ENCODE measurements around the gene HHATL. TPM values are rescaled to one million over a fixed set of nuclear protein-coding genes. Genes with fewer than 3 reads are reported as not detected.
A peak's percentile ranks its signal among the peaks of the same experiment; 100 is the strongest.

Gene HHATL
- total RNA-seq, 1 donor from 2014 or later = not detected

GRCh38 chr3:42700366-42701288, 2.0 kb downstream of the HHATL start:
- no peaks in the 10 kb centered on the region for H3K79me2 ChIP-seq (ENCODE audit: insufficient read depth, low read length)
- no peaks in the 10 kb centered on the region for H3K4me1 ChIP-seq (ENCODE audit: insufficient read depth, low read length)
- no peak overlapping the region for H3K4me3 Mint-ChIP-seq (ENCODE audit: unreplicated experiment)
- DNase-seq (ENCODE audit: low read depth) (no peak), FAIRE-seq (no peak)
- no peak overlapping the region for H3K27ac ChIP-seq (ENCODE audit: low read depth, low read length)
- peaks cover 27% of the 10 kb centered on the region for H3K27me3 Mint-ChIP-seq (ENCODE audit: low read depth, unreplicated experiment)
- peaks cover 5% of the 10 kb centered on the region for H3K27me3 ChIP-seq (ENCODE audit: insufficient read depth, low read length)
- H3K27ac Mint-ChIP-seq (ENCODE audit: unreplicated experiment) = peak overlapping the region; percentile 34
- H3K4me3 ChIP-seq (ENCODE audit: insufficient read depth, low read depth, low read length) = no peak overlapping the region
- H3K9me3 ChIP-seq (ENCODE audit: insufficient read depth, low read depth, low read length) = no peaks in the 10 kb centered on the region
- no peak overlapping the region for H2AFZ ChIP-seq (ENCODE audit: low read depth, low read length)
- no peaks in the 10 kb centered on the region for H3K36me3 Mint-ChIP-seq (ENCODE audit: low read depth, unreplicated experiment)
- no peak overlapping the region for H3K9ac ChIP-seq (ENCODE audit: low read length)
- H3K36me3 ChIP-seq (ENCODE audit: insufficient read depth, low read length) = no peaks in the 10 kb centered on the region
- no peak overlapping the region for H3K4me2 ChIP-seq (ENCODE audit: low read length)
- H3K9me3 Mint-ChIP-seq (ENCODE audit: unreplicated experiment) = no peaks in the 10 kb centered on the region
- TF ChIP-seq, protein P1, sequence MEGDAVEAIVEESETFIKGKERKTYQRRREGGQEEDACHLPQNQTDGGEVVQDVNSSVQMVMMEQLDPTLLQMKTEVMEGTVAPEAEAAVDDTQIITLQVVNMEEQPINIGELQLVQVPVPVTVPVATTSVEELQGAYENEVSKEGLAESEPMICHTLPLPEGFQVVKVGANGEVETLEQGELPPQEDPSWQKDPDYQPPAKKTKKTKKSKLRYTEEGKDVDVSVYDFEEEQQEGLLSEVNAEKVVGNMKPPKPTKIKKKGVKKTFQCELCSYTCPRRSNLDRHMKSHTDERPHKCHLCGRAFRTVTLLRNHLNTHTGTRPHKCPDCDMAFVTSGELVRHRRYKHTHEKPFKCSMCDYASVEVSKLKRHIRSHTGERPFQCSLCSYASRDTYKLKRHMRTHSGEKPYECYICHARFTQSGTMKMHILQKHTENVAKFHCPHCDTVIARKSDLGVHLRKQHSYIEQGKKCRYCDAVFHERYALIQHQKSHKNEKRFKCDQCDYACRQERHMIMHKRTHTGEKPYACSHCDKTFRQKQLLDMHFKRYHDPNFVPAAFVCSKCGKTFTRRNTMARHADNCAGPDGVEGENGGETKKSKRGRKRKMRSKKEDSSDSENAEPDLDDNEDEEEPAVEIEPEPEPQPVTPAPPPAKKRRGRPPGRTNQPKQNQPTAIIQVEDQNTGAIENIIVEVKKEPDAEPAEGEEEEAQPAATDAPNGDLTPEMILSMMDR (IDR thresholded peaks at IDR 0.05; ENCODE audit: insufficient read depth, low read depth, low read length) = no peak
- no peak for TF ChIP-seq EZH2 (IDR thresholded peaks at IDR 0.05; ENCODE audit: insufficient read depth, low read length)
- H3K4me1 Mint-ChIP-seq (ENCODE audit: low read depth, unreplicated experiment) = no peaks in the 10 kb centered on the region
- no peaks in the 10 kb centered on the region for H4K20me1 ChIP-seq (ENCODE audit: insufficient read depth, low read length)

DNA sequence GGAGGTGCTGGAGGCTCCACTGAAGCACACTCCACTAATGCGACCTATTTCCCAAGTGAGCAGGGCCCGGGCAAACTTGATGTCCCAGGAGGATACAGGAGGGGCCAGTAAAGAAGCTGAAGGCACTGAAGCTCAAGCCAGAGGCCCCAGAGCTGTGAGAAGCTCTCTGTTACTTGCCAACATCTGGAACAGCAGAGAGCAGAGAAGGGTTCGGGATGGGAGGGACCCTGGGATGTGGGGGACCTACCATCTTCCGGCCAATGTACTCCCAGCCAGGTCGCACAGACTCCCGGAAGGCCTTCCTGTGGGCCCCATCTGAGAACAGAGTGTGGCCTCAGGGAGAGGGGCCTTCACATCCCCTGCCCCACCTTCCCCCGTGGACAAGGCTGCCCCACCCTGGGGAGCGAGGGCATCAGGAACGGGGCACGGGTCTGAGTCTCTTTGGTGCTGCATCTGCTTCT, 3.1 kb downstream of the HHATL start:
- no peaks in the 10 kb centered on the region for H3K4me1 Mint-ChIP-seq (ENCODE audit: low read depth, unreplicated experiment)
- no peak for DNase-seq (ENCODE audit: low read depth)
- Histone ChIP-seq H3K9ac (ENCODE audit: low read length) (no peak overlapping the region), H4K20me1 (ENCODE audit: insufficient read depth, low read length) (no peaks in the 10 kb centered on the region), H2AFZ (ENCODE audit: low read depth, low read length) (no peak overlapping the region), H3K27me3 (ENCODE audit: insufficient read depth, low read length) (peaks cover 9% of the 10 kb centered on the region), H3K4me3 (ENCODE audit: insufficient read depth, low read depth, low read length) (no peak overlapping the region), H3K4me2 (ENCODE audit: low read length) (no peak overlapping the region), H3K79me2 (ENCODE audit: insufficient read depth, low read length) (no peaks in the 10 kb centered on the region), H3K4me1 (ENCODE audit: insufficient read depth, low read length) (no peaks in the 10 kb centered on the region), H3K27ac (ENCODE audit: low read depth, low read length) (no peak overlapping the region), H3K36me3 (ENCODE audit: insufficient read depth, low read length) (no peaks in the 10 kb centered on the region), H3K9me3 (ENCODE audit: insufficient read depth, low read depth, low read length) (no peaks in the 10 kb centered on the region)
- H3K27me3 Mint-ChIP-seq (ENCODE audit: low read depth, unreplicated experiment) = peaks cover 23% of the 10 kb centered on the region
- no peaks in the 10 kb centered on the region for H3K9me3 Mint-ChIP-seq (ENCODE audit: unreplicated experiment)
- H3K4me3 Mint-ChIP-seq (ENCODE audit: unreplicated experiment) = no peak overlapping the region
- no peaks in the 10 kb centered on the region for H3K36me3 Mint-ChIP-seq (ENCODE audit: low read depth, unreplicated experiment)
- H3K27ac Mint-ChIP-seq (ENCODE audit: unreplicated experiment) = no peak overlapping the region
- no peak for TF ChIP-seq EZH2 (IDR thresholded peaks at IDR 0.05; ENCODE audit: insufficient read depth, low read length)
- TF ChIP-seq, protein P1 (IDR thresholded peaks at IDR 0.05; ENCODE audit: insufficient read depth, low read depth, low read length) = no peak
- no peak for FAIRE-seq

DNA sequence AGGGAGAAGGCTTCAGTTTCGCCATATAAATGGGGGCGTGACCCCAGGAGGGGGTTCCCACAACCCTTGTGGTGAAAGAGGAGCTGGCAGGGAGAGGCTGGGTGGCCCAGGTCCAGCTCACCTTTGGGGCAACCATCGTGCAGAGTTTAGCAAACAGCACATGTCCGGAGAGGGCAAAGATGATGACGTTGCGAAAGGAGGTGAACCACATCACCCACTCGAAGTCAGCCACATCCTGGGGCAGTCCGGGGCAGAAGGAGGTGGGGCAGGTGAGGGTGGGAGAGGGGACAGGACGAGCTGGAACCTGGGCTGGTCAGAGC, 3.7 kb downstream of the HHATL start:
- no peaks in the 10 kb centered on the region for H3K36me3 ChIP-seq (ENCODE audit: insufficient read depth, low read length)
- H3K4me3 Mint-ChIP-seq (ENCODE audit: unreplicated experiment) = no peak overlapping the region
- no peaks in the 10 kb centered on the region for H3K79me2 ChIP-seq (ENCODE audit: insufficient read depth, low read length)
- H3K9me3 ChIP-seq (ENCODE audit: insufficient read depth, low read depth, low read length) = no peaks in the 10 kb centered on the region
- DNase-seq (ENCODE audit: low read depth) = no peak
- no peaks in the 10 kb centered on the region for H3K4me1 ChIP-seq (ENCODE audit: insufficient read depth, low read length)
- peaks cover 15% of the 10 kb centered on the region for H3K27me3 ChIP-seq (ENCODE audit: insufficient read depth, low read length)
- no peak overlapping the region for H3K9ac ChIP-seq (ENCODE audit: low read length)
- H3K27me3 Mint-ChIP-seq (ENCODE audit: low read depth, unreplicated experiment) = peaks cover 18% of the 10 kb centered on the region
- no peak overlapping the region for H3K4me3 ChIP-seq (ENCODE audit: insufficient read depth, low read depth, low read length)
- no peak overlapping the region for H3K27ac ChIP-seq (ENCODE audit: low read depth, low read length)
- H3K36me3 Mint-ChIP-seq (ENCODE audit: low read depth, unreplicated experiment) = no peaks in the 10 kb centered on the region
- FAIRE-seq = no peak
- no peak overlapping the region for H2AFZ ChIP-seq (ENCODE audit: low read depth, low read length)
- no peaks in the 10 kb centered on the region for H3K9me3 Mint-ChIP-seq (ENCODE audit: unreplicated experiment)
- H3K4me1 Mint-ChIP-seq (ENCODE audit: low read depth, unreplicated experiment) = no peaks in the 10 kb centered on the region
- TF ChIP-seq, protein P1 (IDR thresholded peaks at IDR 0.05; ENCODE audit: insufficient read depth, low read depth, low read length) = no peak
- no peak for TF ChIP-seq EZH2 (IDR thresholded peaks at IDR 0.05; ENCODE audit: insufficient read depth, low read length)
- no peaks in the 10 kb centered on the region for H4K20me1 ChIP-seq (ENCODE audit: insufficient read depth, low read length)
- no peak overlapping the region for H3K27ac Mint-ChIP-seq (ENCODE audit: unreplicated experiment)
- no peak overlapping the region for H3K4me2 ChIP-seq (ENCODE audit: low read length)
